ENCODE measurements around the gene CCDC57. TPM values are rescaled to one million over a fixed set of nuclear protein-coding genes. Genes with fewer than 3 reads are reported as not detected.

Gene CCDC57
- total RNA-seq, 2 donors from 2014 or later = 29.6 to 53.4 TPM

DNA sequence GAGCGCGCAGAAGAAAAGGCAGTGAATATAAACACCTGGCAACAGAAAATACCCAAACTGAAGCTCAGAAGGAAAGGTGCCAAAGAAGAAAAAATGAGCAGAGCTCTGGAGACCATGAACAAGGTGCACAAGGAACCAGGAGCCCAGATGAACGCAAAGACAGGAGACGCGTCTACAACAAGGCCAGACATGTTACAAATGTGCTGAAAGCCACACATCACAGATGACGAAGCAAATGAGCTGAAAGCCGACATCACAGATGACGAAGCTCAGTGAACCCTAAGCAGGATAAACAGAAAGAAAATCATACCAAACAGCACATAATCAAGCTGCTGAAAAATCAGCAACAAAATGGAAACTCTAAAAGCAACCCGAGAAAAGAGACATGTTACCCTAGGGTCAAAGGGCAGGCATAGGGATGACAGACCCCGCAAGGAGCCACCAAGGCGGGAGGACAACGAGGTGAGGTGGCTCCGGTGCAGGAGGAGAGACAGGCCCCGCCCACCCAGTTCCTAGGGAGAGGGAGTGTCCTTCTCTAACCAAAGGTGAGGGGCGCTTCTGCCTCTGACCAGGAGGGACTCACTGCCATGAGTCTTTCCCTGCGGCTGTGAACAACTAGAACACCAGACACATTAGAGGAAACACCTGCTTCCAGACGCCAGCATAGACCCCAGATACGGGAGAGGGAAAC is 39.1 kb downstream of the CCDC57 start:
- intact Hi-C loops (cut with DNase I, micrococcal nuclease) = no loop called here
- no peak for ATAC-seq
- no peak for DNase-seq

DNA sequence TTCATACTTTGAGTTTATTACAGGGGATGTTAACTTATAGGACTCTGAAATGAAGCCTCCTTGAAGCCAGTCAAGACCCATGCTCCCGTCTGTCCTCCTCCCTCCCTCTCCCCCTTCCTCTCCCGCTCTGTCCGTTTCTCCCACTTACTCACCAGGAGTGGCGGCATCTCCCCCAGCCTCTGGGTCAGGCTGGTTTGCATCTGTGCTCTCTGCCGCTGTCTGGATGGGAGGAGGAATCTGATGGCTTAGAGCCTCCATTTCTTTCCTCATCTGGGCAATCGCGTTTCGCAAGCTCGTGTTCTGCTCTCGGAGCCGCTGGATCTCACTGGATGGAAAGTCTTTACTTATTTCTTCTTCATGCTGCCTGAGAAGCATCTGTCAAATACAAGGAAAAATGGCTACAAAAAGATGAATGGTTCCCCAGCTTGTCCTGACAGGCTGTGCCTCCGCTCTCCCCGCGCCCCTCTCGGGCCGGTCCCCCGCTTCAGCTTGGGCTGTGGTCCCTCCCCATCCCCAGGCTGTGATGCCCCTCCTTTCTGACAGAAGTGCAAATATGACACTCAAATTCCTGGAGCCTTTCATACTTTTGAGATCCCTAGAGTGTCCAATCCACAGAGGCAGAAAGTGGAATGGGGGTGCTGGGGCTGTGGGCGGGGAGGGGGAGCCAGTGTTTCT is 40.0 kb downstream of the CCDC57 start:
- intact Hi-C loops (cut with DNase I, micrococcal nuclease) = no loop called here
- DNase-seq = no peak
- ATAC-seq = no peak

DNA sequence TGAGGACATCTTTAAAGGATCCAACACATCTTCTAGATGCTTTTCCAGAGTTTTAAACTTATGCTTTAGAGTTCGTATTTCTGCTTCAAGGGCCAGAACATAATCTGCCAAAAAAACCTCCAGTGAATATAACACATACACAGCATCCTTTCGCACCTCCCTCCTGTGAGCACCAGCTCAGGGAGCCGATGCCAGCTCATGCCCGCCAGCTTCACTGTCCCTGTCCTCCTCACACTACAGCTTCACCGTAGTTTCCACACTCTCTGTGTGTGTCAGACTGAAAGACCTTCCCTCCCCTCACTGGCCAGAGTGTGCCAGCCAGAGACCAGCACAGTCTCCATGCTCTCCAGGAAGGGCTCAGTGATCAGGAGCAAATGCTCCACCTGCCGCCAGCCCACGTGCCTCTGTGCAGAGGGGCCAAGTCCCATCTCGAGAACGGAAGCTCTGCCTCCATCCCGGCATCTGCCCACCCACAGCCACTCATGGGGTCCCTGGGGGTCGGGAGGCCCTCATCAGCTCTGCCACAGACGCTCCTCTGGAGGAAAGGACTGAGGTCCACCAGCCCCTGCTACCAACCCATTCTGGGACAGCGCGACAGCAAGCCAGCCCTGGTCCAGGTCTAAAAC is 40.8 kb downstream of the CCDC57 start:
- DNase-seq (no peak), ATAC-seq (no peak)
- intact Hi-C loops (cut with DNase I, micrococcal nuclease) = no loop called here

DNA sequence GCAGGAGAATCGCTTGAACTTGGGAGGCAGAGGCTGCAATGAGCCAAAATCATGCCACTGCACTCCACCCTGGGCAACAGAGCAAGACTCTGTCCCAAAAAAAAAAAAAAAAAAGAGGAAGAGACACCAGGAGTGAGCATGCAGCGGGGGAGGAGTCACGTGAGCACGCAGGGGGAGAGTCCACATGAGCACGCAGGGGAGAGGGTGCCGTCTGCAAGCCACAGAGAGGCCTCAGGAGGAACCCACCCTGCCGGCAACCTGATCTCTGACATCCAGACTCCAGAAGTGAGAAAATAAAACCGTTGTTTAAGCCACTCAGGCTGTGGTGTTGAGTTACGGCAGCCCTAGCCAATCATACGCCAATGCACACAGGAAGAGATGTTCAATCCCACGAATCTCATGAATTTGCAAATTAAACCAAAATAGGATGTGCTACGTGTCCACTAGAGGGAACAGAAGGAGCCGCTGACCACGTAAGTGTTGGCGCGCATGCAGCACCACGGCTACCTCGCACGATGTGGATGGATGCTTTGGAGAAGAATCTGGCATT is 42.2 kb downstream of the CCDC57 start:
- no peak for DNase-seq
- ATAC-seq = no peak
- intact Hi-C loops (cut with DNase I, micrococcal nuclease) = no loop called here

DNA sequence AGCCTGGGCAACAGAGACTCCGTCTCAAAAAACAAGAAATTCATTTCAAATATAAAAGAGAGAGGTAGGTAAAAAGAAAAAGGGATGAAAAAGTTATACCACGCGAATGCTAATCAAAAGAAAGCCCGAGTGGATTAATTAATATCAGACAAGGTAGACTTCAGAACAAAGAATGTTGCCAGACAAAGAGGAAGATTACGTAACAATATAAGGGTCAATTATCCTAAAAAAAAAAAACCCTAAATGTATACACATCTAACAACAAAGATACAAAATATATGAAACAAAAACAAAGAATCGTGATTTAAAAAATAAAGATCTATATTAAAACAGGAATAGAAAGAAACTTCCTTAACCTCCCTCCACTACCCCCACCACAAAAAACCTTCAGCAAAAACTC is 44.1 kb downstream of the CCDC57 start:
- ATAC-seq (no peak), DNase-seq (no peak)
- intact Hi-C loops (cut with DNase I, micrococcal nuclease) = no loop called here

DNA sequence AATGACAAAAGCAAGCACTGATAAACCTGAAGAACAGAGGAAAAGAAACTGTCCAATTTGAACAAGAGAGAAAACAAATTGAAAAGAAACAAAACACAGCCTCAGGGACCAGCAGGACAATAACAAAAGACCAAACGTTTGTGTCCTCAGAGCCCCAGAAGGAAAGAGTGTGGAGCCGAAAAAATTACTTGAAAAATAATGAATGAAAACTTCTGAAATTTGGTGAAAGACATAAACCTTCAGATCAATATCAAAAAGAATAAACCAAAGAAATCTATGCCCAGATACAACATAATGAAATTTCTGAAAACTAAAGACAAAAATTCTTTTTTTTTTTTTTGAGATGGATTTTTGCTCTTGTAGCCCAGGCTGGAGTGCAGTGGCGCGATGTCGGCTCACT is 45.6 kb downstream of the CCDC57 start:
- ATAC-seq (no peak), DNase-seq (no peak)
- intact Hi-C loops (cut with DNase I, micrococcal nuclease) = no loop called here

DNA sequence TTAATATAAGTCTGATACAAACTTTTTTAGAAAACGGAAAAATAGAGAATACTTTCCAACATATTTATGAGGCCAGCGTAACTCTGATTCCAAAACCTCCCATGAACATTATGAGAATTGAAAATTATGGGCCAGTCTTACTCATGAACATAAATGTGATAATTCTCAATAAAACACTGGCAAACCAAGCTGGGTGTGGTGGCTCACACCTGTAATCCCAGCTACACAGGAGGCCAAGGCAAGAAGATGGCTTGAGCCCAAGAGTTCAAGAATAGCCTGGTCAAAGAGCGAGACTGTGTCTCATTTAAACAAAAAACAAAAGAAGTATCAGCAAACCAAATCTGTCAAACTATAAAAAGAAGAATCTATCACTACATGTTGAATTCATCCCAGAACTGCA is 47.8 kb downstream of the CCDC57 start:
- ATAC-seq = peak; percentile 58
- intact Hi-C loops (cut with DNase I, micrococcal nuclease) = no loop called here
- no peak for DNase-seq

DNA sequence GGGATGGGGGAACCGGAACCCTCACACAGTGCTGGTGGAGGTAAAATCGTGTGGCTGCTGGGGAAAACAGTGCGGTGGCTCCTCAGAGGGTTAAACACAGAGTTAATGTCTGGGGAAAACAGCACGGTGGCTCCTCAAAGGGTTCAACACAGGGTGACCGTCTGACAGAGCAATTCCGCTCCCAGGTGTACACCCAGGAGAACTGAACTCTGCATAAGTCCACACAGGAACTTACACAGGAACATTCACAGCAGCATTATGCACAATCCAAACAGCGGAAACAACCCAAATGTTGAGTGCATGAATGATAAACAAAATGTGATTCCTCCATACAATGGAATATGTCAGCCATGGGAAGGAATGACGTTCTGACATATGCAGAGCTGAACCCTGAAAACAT is 51.4 kb downstream of the CCDC57 start:
- no peak for ATAC-seq
- DNase-seq = no peak

DNA sequence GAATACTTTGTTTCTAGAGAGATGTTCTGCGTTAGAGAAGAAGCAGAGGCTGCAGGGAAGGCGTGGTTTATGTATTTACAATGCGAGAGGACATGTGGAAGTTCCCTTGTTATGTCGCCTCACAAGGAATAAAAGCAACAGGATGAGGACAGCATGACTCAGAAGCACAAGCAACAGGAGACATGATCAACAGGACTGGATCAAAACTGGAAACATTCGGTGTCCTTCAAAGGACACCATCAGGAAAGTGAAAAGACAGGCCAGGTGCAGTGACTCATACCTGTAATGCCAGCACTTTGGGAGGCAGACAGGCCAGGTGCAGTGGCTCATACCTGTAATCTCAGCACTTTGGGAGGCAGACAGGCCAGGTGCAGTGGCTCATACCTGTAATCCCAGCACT is 52.6 kb downstream of the CCDC57 start:
- no peak for DNase-seq
- peak; percentile 77 for ATAC-seq
- intact Hi-C loops (cut with DNase I, micrococcal nuclease) = no loop called here

More for the DNA sequence above, 51.4 kb downstream of the CCDC57 start:
- intact Hi-C loops (cut with DNase I, micrococcal nuclease) = no loop called here

DNA sequence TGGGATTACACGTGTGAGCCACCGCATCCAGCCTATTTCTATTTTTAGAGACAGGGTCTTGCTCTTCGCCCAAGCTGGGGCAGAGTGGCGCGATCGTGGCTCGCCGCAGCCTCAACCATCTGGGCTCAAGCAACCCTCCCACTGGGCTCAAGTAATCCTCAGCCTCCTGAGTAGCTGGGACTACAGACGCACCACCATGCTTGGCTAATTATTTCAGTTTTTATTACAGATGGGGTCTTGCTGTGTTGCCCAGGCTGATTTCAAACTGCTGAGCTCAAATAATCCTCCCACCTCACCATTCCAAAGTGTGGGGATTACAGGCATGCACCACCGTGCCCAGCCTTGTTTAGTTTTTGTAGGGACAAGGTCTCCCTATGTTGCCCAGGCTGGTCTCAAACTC is 53.8 kb downstream of the CCDC57 start:
- ATAC-seq (no peak), DNase-seq (no peak)
- intact Hi-C loops (cut with DNase I, micrococcal nuclease) = no loop called here

DNA sequence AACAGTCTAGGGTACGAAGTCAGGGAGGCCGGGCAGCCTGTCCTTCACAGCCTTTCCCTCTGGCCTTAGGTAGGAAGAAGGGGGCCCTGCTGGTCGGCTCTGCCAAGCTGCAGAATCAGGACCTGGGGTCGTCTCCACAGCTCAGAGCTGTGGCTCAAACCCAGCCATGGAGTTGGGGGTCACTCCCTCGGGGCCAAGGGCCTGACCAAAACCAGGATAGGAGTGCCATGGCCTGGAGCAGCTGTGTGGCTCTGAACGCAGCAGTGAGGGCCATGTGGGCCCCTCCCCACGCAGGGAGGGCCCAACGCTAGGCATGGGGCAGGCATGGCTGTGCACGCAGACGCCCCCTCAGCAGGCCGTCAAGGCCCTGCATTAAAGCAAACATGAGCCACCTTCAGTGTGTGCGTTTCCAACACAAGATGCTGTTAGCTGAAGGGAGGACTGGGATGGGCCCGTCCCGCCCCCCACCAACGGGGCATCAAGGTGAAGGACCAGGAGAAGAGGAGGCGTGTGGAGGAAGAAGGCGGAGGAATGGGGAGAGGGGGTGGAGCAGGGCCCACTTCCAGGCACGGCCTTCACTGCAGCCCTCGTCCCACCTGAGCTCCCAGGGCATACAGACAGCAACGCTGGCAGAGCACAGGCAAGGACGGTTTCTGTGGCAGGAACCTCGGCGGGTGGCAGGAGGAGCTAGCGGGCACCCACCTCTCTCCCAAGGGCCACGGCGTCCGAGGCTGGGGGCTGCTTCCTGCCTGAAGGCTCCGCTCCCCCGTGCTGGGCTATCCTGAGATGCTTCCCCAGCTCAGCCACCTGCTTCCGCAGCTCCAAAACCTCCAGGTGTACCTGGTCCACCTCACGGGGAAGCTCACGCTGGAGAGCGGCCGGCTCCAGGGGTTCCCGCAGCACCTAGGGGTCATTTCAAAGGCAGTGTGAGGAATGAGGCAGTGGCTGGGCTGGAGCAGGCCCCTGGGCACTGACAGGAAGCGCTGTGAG is 55.3 kb downstream of the CCDC57 start:
- intact Hi-C loops (cut with DNase I, micrococcal nuclease) = no loop called here
- DNase-seq (no peak), ATAC-seq (no peak)

DNA sequence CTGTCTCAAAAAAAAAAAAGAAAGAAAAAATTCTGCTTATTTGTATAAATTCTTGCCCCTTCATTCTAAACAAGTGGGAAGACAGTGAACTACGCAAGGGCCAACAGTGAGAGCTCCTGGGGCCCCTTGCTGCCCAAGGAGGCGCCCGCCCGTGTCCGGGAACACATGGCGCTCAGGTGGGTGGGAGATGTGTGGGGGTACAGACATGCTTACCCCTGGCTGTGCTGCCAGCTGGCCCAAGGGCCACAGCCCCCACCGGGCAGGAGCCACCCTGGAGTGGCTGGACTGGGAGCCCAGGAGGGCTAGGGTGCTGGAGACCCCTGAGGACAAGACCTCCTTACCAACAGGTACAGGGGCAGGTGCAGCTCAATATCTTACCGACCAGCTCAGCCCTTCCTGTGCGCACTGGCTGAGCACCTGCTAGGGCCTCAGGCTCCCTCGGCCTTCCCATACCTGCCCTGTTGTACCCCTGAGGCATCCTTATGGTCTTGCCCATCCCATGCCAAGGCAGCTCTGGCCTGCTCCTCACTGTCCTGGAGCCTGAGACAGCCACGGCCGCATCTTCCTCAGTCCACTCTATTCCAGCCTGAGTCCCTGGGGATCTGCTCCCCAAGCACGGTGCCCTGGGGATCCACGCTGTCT is 56.2 kb downstream of the CCDC57 start:
- no peak for ATAC-seq
- intact Hi-C loops (cut with DNase I, micrococcal nuclease) = no loop called here

DNA sequence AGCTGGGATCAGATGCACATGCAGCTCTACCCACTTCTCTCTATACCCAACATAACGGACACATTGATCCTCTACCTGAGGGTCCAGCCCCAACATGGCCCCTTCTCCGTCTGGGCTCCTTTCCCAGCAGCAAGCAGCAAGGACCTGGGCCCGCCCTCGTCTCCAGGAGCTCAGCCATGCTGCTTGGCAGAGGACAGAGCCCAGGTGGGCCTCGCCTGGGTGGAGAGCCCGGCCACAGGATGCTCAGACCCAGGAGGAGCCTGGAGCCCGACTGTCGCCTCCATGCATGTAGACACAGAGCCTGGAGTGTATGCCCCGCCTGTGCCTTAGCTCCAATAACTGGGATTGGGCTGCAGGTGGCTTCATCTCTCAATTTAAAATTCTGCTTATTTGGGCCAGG is 57.0 kb downstream of the CCDC57 start:
- DNase-seq = no peak
- ATAC-seq = no peak
- intact Hi-C loops (cut with DNase I, micrococcal nuclease) = no loop called here

More for the DNA sequence above, 56.2 kb downstream of the CCDC57 start:
- no peak for DNase-seq

DNA sequence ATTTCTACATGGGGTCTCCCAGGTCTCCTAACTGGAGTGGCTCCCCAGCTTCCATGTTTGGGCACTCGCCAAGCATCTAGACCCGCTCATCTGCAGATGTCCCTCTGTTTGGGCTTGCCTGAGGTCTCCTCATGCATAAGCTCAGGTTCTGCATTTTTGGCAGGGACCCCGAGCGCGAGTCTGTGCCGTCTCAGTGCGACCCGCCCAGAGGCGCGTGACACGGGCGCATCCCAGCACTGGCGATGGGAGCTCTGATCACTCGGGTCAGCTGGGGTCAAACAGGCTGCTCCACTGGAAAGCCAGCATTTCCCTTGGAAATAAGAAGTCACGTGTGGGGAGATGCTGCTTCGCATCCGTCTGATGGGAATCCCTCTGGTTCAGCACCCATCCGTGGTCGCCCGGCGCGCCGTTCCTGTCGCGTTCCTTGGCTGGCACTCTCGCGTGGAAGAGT is 57.7 kb downstream of the CCDC57 start:
- DNase-seq (no peak), ATAC-seq (no peak)
- intact Hi-C loops (cut with DNase I, micrococcal nuclease) = loop anchor here (5.0 kb wide), 1 partner anchor 123 kb away; the partner anchor contains the start of gene RAC3 (in 2 of the 2)

DNA sequence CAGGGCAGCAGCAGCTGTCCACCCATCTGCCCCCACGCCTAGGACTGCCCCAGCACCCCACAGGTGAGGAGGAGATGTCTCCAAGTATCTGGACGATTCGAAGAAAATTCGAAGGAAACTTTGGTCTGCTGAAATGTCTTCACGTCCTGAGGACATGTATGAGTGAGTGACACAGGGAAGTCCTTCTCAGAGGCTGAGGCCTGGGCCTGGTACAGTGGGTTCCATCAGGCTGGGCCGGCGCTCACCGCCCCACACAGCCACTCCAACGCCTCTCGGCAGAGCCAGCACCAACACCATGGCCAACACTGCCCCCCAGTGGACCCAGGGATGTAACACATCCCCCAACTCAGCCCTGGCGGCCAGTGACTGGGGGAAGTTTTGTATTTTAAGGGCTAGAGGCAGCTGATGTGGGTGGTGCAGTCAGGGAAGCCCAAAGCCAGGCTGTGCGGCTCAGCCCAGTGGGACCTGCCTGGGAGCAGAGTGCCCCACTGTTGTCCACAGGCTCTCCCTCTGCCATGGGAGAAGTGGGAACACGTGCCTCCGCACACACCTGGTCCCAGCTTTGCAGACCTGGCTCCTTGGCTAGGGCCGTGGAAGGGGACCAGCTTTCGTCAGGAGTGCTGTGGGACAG is 58.8 kb downstream of the CCDC57 start:
- intact Hi-C loops (cut with DNase I, micrococcal nuclease) = loop anchor here (5.0 kb wide), 1 partner anchor 122 kb away; the partner anchor contains the start of gene RAC3 (in 2 of the 2)
- ATAC-seq (peak; percentile 92), DNase-seq (peak; percentile 59 to 82)

DNA sequence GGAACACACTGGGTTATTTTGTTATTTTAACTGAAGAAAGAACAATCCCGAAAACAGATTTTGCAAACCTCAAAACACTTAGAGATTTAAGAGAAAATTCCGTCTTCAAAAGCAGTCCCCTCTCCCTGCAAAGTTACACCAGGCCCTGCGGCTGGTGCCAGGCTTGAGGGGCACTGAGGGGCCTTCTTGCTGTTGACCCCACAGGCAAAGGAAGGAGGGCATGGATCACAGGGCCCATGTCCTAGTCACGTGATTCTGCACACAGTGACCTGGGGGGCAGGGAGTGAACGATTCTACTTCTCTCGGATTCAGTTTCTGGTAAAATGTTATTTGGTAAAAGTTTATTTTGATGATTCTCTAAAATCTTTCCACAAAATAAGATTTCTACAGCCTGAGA is 59.3 kb downstream of the CCDC57 start:
- no peak for DNase-seq
- ATAC-seq = no peak
- intact Hi-C loops (cut with DNase I, micrococcal nuclease) = loop anchor here (5.0 kb wide), 1 partner anchor 121 kb away; the partner anchor contains the start of gene RAC3 (in 2 of the 2)

DNA sequence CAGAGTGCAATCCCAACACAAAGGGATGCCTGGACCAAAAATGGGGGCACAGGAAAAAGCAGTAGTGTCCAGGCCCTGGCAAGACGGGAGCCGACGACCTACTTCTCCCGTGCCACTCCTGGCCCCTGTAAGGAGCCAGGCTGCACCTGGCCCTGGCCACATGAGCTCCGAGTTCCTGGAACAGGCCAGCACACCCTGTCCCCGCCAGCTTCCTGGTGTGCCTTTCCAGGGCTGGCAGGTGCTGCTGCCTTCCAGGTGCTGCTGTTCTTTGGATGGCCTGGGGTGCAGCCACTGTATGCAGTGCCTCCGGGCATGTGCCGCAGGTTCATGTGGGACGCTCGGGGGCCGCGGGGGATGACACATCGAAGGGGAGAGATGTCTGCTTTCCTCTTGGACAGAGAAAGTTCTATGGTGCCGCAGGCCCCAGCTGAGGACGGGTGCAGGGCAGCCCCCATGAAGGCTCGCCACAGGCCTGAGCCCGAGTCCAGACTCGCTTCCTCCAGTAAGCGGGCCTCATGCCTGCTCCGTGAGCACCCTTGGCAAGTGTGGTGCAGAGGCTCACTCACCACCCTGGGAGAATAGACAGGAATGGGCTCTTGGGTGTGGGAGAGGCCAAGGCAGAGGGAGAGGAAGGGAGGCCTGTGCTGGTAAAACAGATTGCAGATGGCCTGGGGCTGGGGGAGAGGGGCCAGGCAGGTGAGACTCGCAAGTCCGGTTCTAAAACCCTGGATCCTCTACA is 59.9 kb downstream of the CCDC57 start:
- intact Hi-C loops (cut with DNase I, micrococcal nuclease) = loop anchor here (5.0 kb wide), 1 partner anchor 120 kb away; the partner anchor contains the start of gene RAC3 (in 2 of the 2)
- ATAC-seq = peak; percentile 82

More for the DNA sequence above, 59.9 kb downstream of the CCDC57 start:
- peak; percentile 32 to 56 for DNase-seq

All from left colon (tissue), 2 donors.